Upper lobe of right lung (tissue), 1 donor: Measurements from ENCODE around the gene COL16A1. TPM values are rescaled to one million over a fixed set of nuclear protein-coding genes. Genes with fewer than 3 reads are reported as not detected.

Source experiments
- ATAC-seq: fragments of 200-7000 bp; cut with Tn5 transposase; one replicate; pipeline ENCODE4 v1.9.1; 2020; ENCODE audit warnings: mild to moderate bottlenecking, moderate library complexity
- DNase-seq: peaks from one replicate; pipeline ENCODE4 v3.0.0-alpha.2; 2020
- H3K27ac ChIP-seq: fragments of 200-600 bp; one replicate; pipeline ENCODE4 v1.8.0; 2022
- H3K27me3 ChIP-seq: fragments of 200-600 bp; one replicate; pipeline ENCODE4 v1.8.0; 2022; ENCODE audit warnings: mild to moderate bottlenecking
- H3K36me3 ChIP-seq: fragments of 200-600 bp; one replicate; pipeline ENCODE4 v1.8.0; 2022
- H3K4me1 ChIP-seq: fragments of 200-600 bp; one replicate; pipeline ENCODE4 v1.8.0; 2022
- H3K4me3 ChIP-seq: fragments of 200-600 bp; one replicate; pipeline ENCODE4 v1.8.0; 2022; ENCODE audit warnings: mild to moderate bottlenecking
- H3K9me3 ChIP-seq: fragments of 200-600 bp; one replicate; pipeline ENCODE4 v1.8.0; 2022
- CTCF ChIP-seq: fragments of 200-600 bp; IDR thresholded peaks from one replicate; pipeline ENCODE4 v1.8.0; 2022; ENCODE audit warnings: antibody characterized with exemption
- intact Hi-C: fragments of 100-400 bp; cut with DNase I; formaldehyde crosslinking; loops from one replicate; pipeline ENCODE4 v1.11.0; 2022
- total RNA-seq: library from RNA; stranded (reverse); fragmentation: NEBNext Ultra II Directional; extraction: Animal tissue kit (Norgen Biotek cat#: 25700); gene quantifications from one replicate; pipeline ENCODE4 v1.2.1, GENCODE V29; 2021
- donor health status: DM: no; HTN: yes; CAD: no; lungs with severe emphysema.

COL16A1 gene
- total RNA-seq, 1 donor from 2014 or later = 28.9 TPM

- intact Hi-C loops = no loop called here
- no peak for DNase-seq
- no peak overlapping the region for H3K4me3 ChIP-seq
- H3K27me3 ChIP-seq = no peaks in the 10 kb centered on the region
- H3K4me1 ChIP-seq = no peaks in the 10 kb centered on the region
- no peaks in the 10 kb centered on the region for H3K9me3 ChIP-seq
- H3K36me3 ChIP-seq = no peaks in the 10 kb centered on the region
- peak; percentile 83 for ATAC-seq
- no peak overlapping the region for H3K27ac ChIP-seq
- no peak for TF ChIP-seq CTCF
Observed at GRCh38 chr1:31652891-31653499, 50.8 kb downstream of the COL16A1 start.

GRCh38 chr1:31651766-31652165 lies 52.1 kb downstream of the COL16A1 start:
- Histone ChIP-seq H3K27ac (no peak overlapping the region), H3K4me3 (no peak overlapping the region), H3K36me3 (no peaks in the 10 kb centered on the region), H3K27me3 (no peaks in the 10 kb centered on the region), H3K9me3 (no peaks in the 10 kb centered on the region), H3K4me1 (no peaks in the 10 kb centered on the region)
- TF ChIP-seq CTCF = no peak
- no peak for DNase-seq
- intact Hi-C loops = no loop called here
- no peak for ATAC-seq

DNA sequence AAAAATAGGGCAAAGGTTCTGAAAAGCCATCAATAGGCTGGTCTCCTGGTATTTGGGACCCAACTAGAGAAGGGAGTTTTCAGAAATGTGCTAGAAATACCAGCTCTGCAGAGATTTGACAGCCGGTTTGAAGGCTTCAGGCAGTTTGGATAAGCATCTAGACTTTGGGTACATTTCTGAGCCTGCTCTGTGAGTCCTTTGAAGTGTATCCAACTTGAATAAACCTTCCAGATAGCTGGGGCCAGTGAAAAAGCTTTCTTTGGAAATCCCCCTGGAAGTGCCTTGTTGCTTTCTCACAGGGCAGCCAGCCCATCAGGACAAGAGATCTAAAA lies 52.8 kb downstream of the COL16A1 start:
- DNase-seq = no peak
- intact Hi-C loops = no loop called here
- no peak overlapping the region for H3K4me3 ChIP-seq
- no peaks in the 10 kb centered on the region for H3K9me3 ChIP-seq
- no peaks in the 10 kb centered on the region for H3K36me3 ChIP-seq
- ATAC-seq = no peak
- H3K27ac ChIP-seq = no peak overlapping the region
- no peak for TF ChIP-seq CTCF
- H3K4me1 ChIP-seq = no peaks in the 10 kb centered on the region
- H3K27me3 ChIP-seq = no peaks in the 10 kb centered on the region

DNA sequence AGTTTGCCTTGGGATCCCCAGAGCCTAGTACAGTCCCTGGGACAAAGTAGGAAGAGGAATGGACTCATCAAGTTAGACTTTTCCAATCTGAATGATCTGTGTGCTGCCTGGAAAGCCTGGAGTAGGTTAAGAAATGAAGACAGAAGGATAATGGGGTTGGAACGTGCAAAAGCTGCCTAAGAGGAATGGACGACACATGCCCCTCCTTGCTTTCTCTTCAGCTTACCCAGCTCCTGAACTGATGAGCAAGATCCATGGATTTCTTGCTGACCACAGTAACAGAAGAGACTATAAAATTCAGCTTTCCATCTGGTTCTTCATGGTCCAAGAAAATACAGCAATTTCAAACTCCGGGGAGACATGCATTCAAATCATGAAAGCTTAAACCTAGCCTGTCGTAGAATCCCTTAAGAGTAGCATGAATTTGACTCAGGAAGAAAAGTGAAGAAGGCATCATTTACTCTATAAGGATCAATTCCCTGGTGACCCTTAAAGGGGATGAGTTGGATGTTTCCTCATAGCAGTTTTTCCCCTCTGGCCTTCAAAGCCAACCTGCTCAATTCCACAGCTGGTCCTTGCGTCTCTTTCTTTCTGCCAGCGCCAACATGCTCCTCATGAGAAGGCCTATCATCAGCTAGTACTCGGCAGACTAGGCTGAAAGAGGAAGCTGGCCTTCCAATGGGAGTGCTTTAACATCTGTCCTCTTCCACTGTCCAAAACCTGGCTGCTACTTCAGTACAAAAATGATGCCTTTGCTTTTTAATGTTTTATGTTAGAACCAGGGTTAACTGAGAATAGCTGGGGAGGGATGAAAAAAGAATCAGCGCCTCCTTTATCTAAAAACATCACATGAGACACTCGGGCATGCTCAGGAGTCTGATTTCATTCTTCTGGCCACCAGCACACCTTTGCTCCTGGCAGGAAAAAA lies 53.4 kb downstream of the COL16A1 start:
- Histone ChIP-seq H3K36me3 (no peaks in the 10 kb centered on the region), H3K9me3 (no peaks in the 10 kb centered on the region), H3K27me3 (no peaks in the 10 kb centered on the region), H3K4me3 (no peak overlapping the region), H3K27ac (no peak overlapping the region), H3K4me1 (peaks cover 3% of the 10 kb centered on the region)
- DNase-seq (no peak), ATAC-seq (no peak)
- no peak for TF ChIP-seq CTCF
- intact Hi-C loops = no loop called here

DNA sequence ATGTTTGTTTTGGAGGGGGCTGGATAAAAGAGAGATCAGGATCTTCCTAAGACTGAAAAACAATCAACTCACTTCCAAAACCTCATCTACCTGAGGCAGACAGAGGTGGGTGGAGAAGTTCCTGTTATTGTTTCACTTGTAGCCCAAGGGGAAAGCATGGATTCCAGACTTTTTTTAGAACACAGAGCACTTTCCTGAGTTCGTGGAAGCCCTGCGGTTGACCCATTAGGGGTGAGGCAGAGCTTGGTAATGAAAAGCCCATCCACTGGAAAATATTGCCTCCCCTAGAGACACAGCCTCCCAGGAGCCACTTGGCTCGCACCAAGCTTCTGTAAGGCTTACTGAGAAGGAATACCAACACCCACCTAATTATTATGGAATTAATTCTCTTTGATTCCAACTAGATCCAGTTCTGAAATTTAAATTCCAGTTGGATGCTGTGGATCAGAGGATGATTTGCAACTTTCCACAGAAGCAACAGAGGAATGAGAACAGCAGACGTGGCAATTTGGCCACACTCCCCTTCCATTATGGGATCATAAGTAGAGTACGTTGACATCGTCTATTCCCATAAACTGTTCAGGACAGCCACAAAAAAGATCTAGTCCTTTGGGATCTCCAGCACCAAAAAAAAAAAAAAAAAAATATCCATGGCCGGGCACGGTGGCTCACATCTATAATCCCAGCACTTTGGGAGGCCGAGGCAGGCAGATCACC lies 55.0 kb downstream of the COL16A1 start:
- H3K9me3 ChIP-seq = no peaks in the 10 kb centered on the region
- intact Hi-C loops = no loop called here
- H3K4me1 ChIP-seq = peaks cover 9% of the 10 kb centered on the region
- TF ChIP-seq CTCF = no peak
- H3K4me3 ChIP-seq = no peak overlapping the region
- no peak for DNase-seq
- no peaks in the 10 kb centered on the region for H3K36me3 ChIP-seq
- ATAC-seq = no peak
- no peaks in the 10 kb centered on the region for H3K27me3 ChIP-seq
- H3K27ac ChIP-seq = no peak overlapping the region
